H1 (cell line): ENCODE measurements around the gene ATG7. TPM values are rescaled to one million over a fixed set of nuclear protein-coding genes. Genes with fewer than 3 reads are reported as not detected.

ENCODE experiments used
- CTCF ChIA-PET: fragments of 300-600 bp; sonication (Branson Sonifier 250); formaldehyde crosslinking; loops from one replicate; lab custom pipeline; 2021; ENCODE audit not compliant: partially characterized antibody; lab: Charles Lee
- POLR2A ChIA-PET: fragments of 300-600 bp; sonication (Branson Sonifier 250); formaldehyde crosslinking; loops from one replicate; lab custom pipeline; 2021; ENCODE audit warnings: inconsistent platforms; ENCODE audit not compliant: partially characterized antibody; lab: Charles Lee
- DNase-seq, 2 experiments: peaks; one replicate each; pipeline versions ENCODE4 v3.0.0 to v3.0.0-alpha.2; 2010 to 2022; ENCODE audit warnings: low spot score in 2 of 2, low read depth in 1 of 2, mixed read lengths in 1 of 2
- FAIRE-seq: peaks from 2 replicates; lab custom pipeline; 2011; peaks lifted over from hg19 to GRCh38; lab: Jason Lieb, UNC
- H2AFZ ChIP-seq: 2 replicates; pipeline ENCODE4 v1.8.1; 2012; ENCODE audit warnings: low read length, inconsistent platforms
- H2AK5ac ChIP-seq: 2 replicates; pipeline ENCODE4 v1.6.1; 2013; ENCODE audit warnings: low read depth, low read length
- H2BK120ac ChIP-seq: replicated peaks from 2 replicates; pipeline ENCODE3; 2013; ENCODE audit warnings: low read depth, low read length, inconsistent platforms
- H2BK12ac ChIP-seq: 2 replicates; pipeline ENCODE4 v1.6.1; 2013; ENCODE audit warnings: low read depth, low read length
- H2BK15ac ChIP-seq: 2 replicates; pipeline ENCODE4 v1.6.1; 2013; ENCODE audit warnings: low read length
- H2BK20ac ChIP-seq: 2 replicates; pipeline ENCODE4 v1.6.1; 2013; ENCODE audit warnings: low read length
- H2BK5ac ChIP-seq: 2 replicates; pipeline ENCODE4 v1.6.1; 2013; ENCODE audit warnings: low read depth, low read length
- H3K14ac ChIP-seq: 2 replicates; pipeline ENCODE4 v1.6.1; 2013; ENCODE audit warnings: inconsistent platforms; ENCODE audit not compliant: insufficient read length
- H3K18ac ChIP-seq: 2 replicates; pipeline ENCODE4 v1.6.1; 2013; ENCODE audit warnings: low read length; ENCODE audit errors: extremely low read depth
- H3K23ac ChIP-seq: 2 replicates; pipeline ENCODE4 v1.6.1; 2013; ENCODE audit warnings: inconsistent platforms; ENCODE audit not compliant: insufficient read length
- H3K23me2 ChIP-seq: 2 replicates; pipeline ENCODE4 v1.6.1; 2013; ENCODE audit warnings: low read depth, low read length
- H3K27ac ChIP-seq: 2 replicates; pipeline ENCODE4 v1.6.1; 2011; ENCODE audit warnings: low read depth, low read length, inconsistent platforms
- H3K27me3 ChIP-seq, 4 experiments: replicated peaks in 1 of 4; 1 replicate in 1 of 4; 2 replicates in 3 of 4; pipeline versions ENCODE4 v1.6.1 to v1.8.1; 2011 to 2013; ENCODE audit warnings: low read length in 3 of 4, mild to moderate bottlenecking in 3 of 4, inconsistent platforms in 2 of 4, mixed read lengths in 2 of 4, moderate library complexity in 1 of 4; ENCODE audit not compliant: control insufficient read depth in 3 of 4, insufficient read depth in 3 of 4; ENCODE audit errors: extremely low read depth in 1 of 4
- H3K36me3 ChIP-seq, 4 experiments: 2 replicates each; pipeline versions ENCODE4 v1.6.1 to v1.8.1; 2011 to 2013; ENCODE audit warnings: mild to moderate bottlenecking in 4 of 4, low read length in 3 of 4, moderate library complexity in 2 of 4, control low read depth in 1 of 4, inconsistent platforms in 1 of 4; ENCODE audit not compliant: insufficient read depth in 4 of 4, control insufficient read depth in 2 of 4
- H3K4ac ChIP-seq: replicated peaks from 2 replicates; pipeline ENCODE3; 2013; ENCODE audit warnings: low read length, low read depth, mixed read lengths, inconsistent platforms; ENCODE audit not compliant: insufficient read length
- H3K4me1 ChIP-seq, 4 experiments: replicated peaks in 1 of 4; 1 replicate in 1 of 4; 2 replicates in 3 of 4; pipeline versions ENCODE4 v1.6.1 to v1.8.1; 2011 to 2013; ENCODE audit warnings: low read length in 3 of 4, inconsistent platforms in 2 of 4, mixed read lengths in 1 of 4; ENCODE audit not compliant: insufficient read depth in 4 of 4, control insufficient read depth in 3 of 4
- H3K4me2 ChIP-seq, 2 experiments: 2 replicates each; pipeline versions ENCODE4 v1.6.1 to v1.8.1; 2011 to 2013; ENCODE audit warnings: low read depth in 2 of 2, low read length in 2 of 2, control low read depth in 1 of 2, inconsistent platforms in 1 of 2, mild to moderate bottlenecking in 1 of 2; ENCODE audit not compliant: insufficient read depth in 1 of 2
- H3K4me3 ChIP-seq, 4 experiments: fragments of 200-600, 300-600 bp in 1 of 4; sonication (generic), shearing (Covaris generic), sonication (Bioruptor Twin) in 1 of 4; 2 replicates each; pipeline versions ENCODE4 v1.5.1 to v1.8.1; 2011 to 2016; ENCODE audit warnings: low read length in 4 of 4, low read depth in 3 of 4, control low read depth in 2 of 4, inconsistent platforms in 2 of 4, mild to moderate bottlenecking in 2 of 4, mixed read lengths in 1 of 4, moderate library complexity in 1 of 4; ENCODE audit not compliant: insufficient read depth in 2 of 4; ENCODE audit errors: extremely low read depth in 1 of 4
- H3K56ac ChIP-seq: replicated peaks from 2 replicates; pipeline ENCODE3; 2013; ENCODE audit warnings: low read depth, mild to moderate bottlenecking, mixed read lengths, low read length, inconsistent platforms; ENCODE audit not compliant: insufficient read length
- H3K79me1 ChIP-seq: 2 replicates; pipeline ENCODE4 v1.6.1; 2013; ENCODE audit warnings: low read depth, low read length, control low read depth
- H3K79me2 ChIP-seq, 2 experiments: 2 replicates each; pipeline versions ENCODE4 v1.6.1 to v1.8.1; 2012 to 2013; ENCODE audit warnings: low read length in 2 of 2, mild to moderate bottlenecking in 2 of 2, inconsistent platforms in 1 of 2; ENCODE audit not compliant: insufficient read depth in 2 of 2, control insufficient read depth in 1 of 2
- H3K9ac ChIP-seq, 4 experiments: replicated peaks in 1 of 4; 1 replicate in 1 of 4; 2 replicates in 3 of 4; pipeline versions ENCODE4 v1.6.1 to v1.8.1; 2011 to 2013; ENCODE audit warnings: low read depth in 3 of 4, low read length in 3 of 4, control low read depth in 2 of 4, mild to moderate bottlenecking in 2 of 4, moderate library complexity in 2 of 4, inconsistent platforms in 1 of 4; ENCODE audit errors: extremely low read depth in 1 of 4
- H3K9me3 ChIP-seq, 2 experiments: 2 replicates each; pipeline versions ENCODE4 v1.6.1 to v1.8.1; 2012 to 2013; ENCODE audit warnings: mild to moderate bottlenecking in 2 of 2, moderate library complexity in 2 of 2, control low read depth in 1 of 2, inconsistent platforms in 1 of 2, low read depth in 1 of 2, low read length in 1 of 2, mixed read lengths in 1 of 2; ENCODE audit not compliant: insufficient read depth in 2 of 2
- H4K20me1 ChIP-seq, 2 experiments: replicated peaks in 1 of 2; 2 replicates each; pipeline versions ENCODE3 to v1.8.1; 2011 to 2013; ENCODE audit warnings: inconsistent platforms in 2 of 2, low read length in 2 of 2, mild to moderate bottlenecking in 1 of 2; ENCODE audit not compliant: insufficient read depth in 2 of 2, control insufficient read depth in 1 of 2
- H4K5ac ChIP-seq: 2 replicates; pipeline ENCODE4 v1.6.1; 2013; ENCODE audit warnings: low read length, low read depth, mixed read lengths, inconsistent platforms; ENCODE audit not compliant: insufficient read length
- H4K8ac ChIP-seq: 2 replicates; pipeline ENCODE4 v1.8.0; 2013; ENCODE audit warnings: mild to moderate bottlenecking, moderate library complexity, low read length, inconsistent platforms; ENCODE audit not compliant: insufficient read depth; ENCODE audit errors: extremely low read depth
- H4K91ac ChIP-seq: replicated peaks from 2 replicates; pipeline ENCODE3; 2013; ENCODE audit warnings: low read length, mixed read lengths, inconsistent platforms; ENCODE audit not compliant: insufficient read length
- CBX5 ChIP-seq: fragments of 300-800, 300-1000 bp; sonication (generic); IDR thresholded peaks from 2 replicates; pipeline ENCODE4 v1.7.1; 2016; ENCODE audit warnings: antibody characterized with exemption, low read length, low read depth
- CTBP2 ChIP-seq: IDR thresholded peaks from 2 replicates; pipeline ENCODE4 v1.7.0; 2011; ENCODE audit warnings: borderline replicate concordance, mild to moderate bottlenecking, moderate library complexity, mixed read lengths, low read length; ENCODE audit not compliant: insufficient read depth, insufficient read length
- E2F6 ChIP-seq: IDR thresholded peaks from 2 replicates; pipeline ENCODE4 v1.6.1; 2012; ENCODE audit warnings: inconsistent platforms
- KDM4A ChIP-seq: IDR thresholded peaks from one replicate; pipeline ENCODE4 v1.7.1; 2012; ENCODE audit warnings: low read depth, mild to moderate bottlenecking, moderate library complexity, low read length, inconsistent platforms; ENCODE audit not compliant: severe bottlenecking
- SIX5 ChIP-seq: IDR thresholded peaks from 2 replicates; pipeline ENCODE4 v1.6.1; 2011; ENCODE audit warnings: mild to moderate bottlenecking, low read depth, low read length
- SP4 ChIP-seq: IDR thresholded peaks from 2 replicates; pipeline ENCODE4 v1.6.1; 2012; ENCODE audit warnings: low read length, inconsistent platforms
- WGBS, 2 experiments: shearing (Covaris generic) in 1 of 2; methylation state at CpG; one replicate each; pipeline versions ENCODE4 v1.1.6 to v1.1.7; 2013 to 2015; ENCODE audit warnings: low lambda C conversion rate in 2 of 2, mixed read lengths in 2 of 2, inconsistent platforms in 1 of 2, low coverage in 1 of 2, missing lambda C conversion rate in 1 of 2; ENCODE audit not compliant: insufficient replicate concordance in 2 of 2, insufficient coverage in 1 of 2, insufficient read length in 1 of 2; ENCODE audit errors: extremely low coverage in 1 of 2, missing lambda C conversion rate in 1 of 2; 5-methylcytosine and 5-hydroxymethylcytosine counted together
- polyA plus RNA-seq, 7 experiments: library from polyadenylated mRNA; depleted of rRNA in 3 of 7; stranded (reverse) in 5 of 7; unstranded in 2 of 7; fragments of >200 nt in 5 of 7; fragments of 200-250 nt in 2 of 7; gene quantifications; 1 replicate in 5 of 7; 2 replicates in 1 of 7; 4 replicates in 1 of 7; pipeline versions ENCODE4 v1.2.1 to v1.2.3, GENCODE V29; 2011 to 2013; ENCODE audit warnings: missing spikeins in 2 of 7, mixed read lengths in 2 of 7
- total RNA-seq: library from RNA; stranded (reverse); fragmentation: NEBNext Ultra II Directional; extraction: Animal tissue kit (Norgen Biotek cat#: 25700); gene quantifications from 2 replicates; pipeline ENCODE4 v1.2.1, GENCODE V29; 2021

Gene ATG7
- total and polyA plus RNA-seq, 2 of the 8 experiments (the other 6 are each of a cell fraction or from before 2014, with no cell fraction given), result 15.0 to 19.1 TPM

GRCh38 chr3:11475324-11475723, 203.1 kb downstream of the ATG7 start:
- H3K23ac ChIP-seq, result no peak overlapping the region
- no peak overlapping the region for H4K5ac ChIP-seq
- POLR2A ChIA-PET, result interaction anchor here (0.6 kb wide), 1 partner anchor 85 kb away, joined by 3 read pairs; no protein-coding TSS in a partner anchor
- H3K4me3 ChIP-seq, result no peak overlapping the region
- H2BK20ac ChIP-seq, result no peak overlapping the region
- H4K8ac ChIP-seq, result no peak overlapping the region
- no peak for DNase-seq
- peaks cover 5 to 16% (median 8%) of the 10 kb centered on the region in 4 experiments for H3K4me1 ChIP-seq
- CTCF ChIA-PET, result interaction anchor here (0.6 to 1.7 kb wide), 6 partner anchors 9 to 248 kb away, joined by 3 to 7 read pairs (median 4); no protein-coding TSS in a partner anchor
- H2BK120ac ChIP-seq, result no peak overlapping the region
- no peak overlapping the region for H2AK5ac ChIP-seq
- H3K56ac ChIP-seq, result no peak overlapping the region
- no peaks in the 10 kb centered on the region for H4K20me1 ChIP-seq
- no peak overlapping the region for H3K14ac ChIP-seq
- no peak for TF ChIP-seq E2F6
- no peak for TF ChIP-seq SP4
- TF ChIP-seq KDM4A, result no peak
- no peak for TF ChIP-seq CBX5
- TF ChIP-seq CTBP2, result no peak
- TF ChIP-seq SIX5, result no peak
- no peaks in the 10 kb centered on the region for H3K79me2 ChIP-seq
- no peak overlapping the region for H2BK5ac ChIP-seq
- no peak overlapping the region for H2AFZ ChIP-seq
- no peaks in the 10 kb centered on the region for H3K9me3 ChIP-seq
- no peak overlapping the region for H3K27ac ChIP-seq
- no peaks in the 10 kb centered on the region for H3K79me1 ChIP-seq
- H3K18ac ChIP-seq, result no peak overlapping the region
- H3K9ac ChIP-seq, result no peak overlapping the region
- no peaks in the 10 kb centered on the region for H3K36me3 ChIP-seq
- H2BK12ac ChIP-seq, result no peak overlapping the region
- WGBS, 2 experiments, result 52% methylated on average over 6 of the region's 6 CpGs; no CpG with 5 or more reads in 1 of the 2 experiments
- H3K4me2 ChIP-seq, result 0 out of 4 replicates have a peak overlapping the region, but pooled peaks have one; percentile 16 to 17
- H4K91ac ChIP-seq, result no peak overlapping the region
- H3K4ac ChIP-seq, result no peak overlapping the region
- H3K27me3 ChIP-seq, result no peaks in the 10 kb centered on the region
- H3K23me2 ChIP-seq, result no peaks in the 10 kb centered on the region
- no peak overlapping the region for H2BK15ac ChIP-seq
- no peak for FAIRE-seq
